ENCODE measurements around the gene SRD5A3. TPM values are rescaled to one million over a fixed set of nuclear protein-coding genes. Genes with fewer than 3 reads are reported as not detected.

SRD5A3 gene
- total RNA-seq, 1 donor from 2014 or later, result 14.3 TPM

DNA sequence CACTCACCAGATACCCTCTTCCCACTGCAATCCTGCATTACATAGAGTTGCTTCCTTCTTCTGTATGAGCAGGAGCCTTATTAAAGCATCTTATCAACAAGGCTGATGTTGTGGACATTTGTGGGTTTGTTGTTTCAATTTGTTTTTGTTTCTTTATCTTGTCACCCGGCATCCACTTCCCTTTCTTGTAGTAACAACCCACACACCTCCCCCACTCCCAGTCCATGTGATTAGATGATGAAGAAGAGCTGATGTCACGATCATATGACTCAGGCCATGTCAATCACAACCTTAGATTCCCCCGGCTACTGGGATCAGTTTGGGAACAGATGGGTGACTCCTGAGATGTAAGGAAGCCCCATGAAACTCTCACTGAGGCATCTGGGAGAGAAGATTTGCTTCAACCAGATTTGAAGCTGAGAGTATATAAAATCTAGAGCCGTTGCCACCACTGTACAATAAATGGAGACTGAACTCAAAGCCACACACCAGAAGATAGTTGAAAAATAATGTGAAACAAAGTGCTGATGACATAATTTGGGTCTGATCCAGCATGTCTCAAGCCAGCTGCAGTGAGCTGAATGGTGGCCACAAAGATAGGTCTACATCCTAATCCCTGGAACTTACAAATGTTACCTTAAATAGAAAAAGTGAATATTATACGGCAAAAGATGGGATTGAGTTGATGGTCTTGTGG, 34.1 kb upstream of the SRD5A3 start:
- no peak overlapping the region for H3K4me3 ChIP-seq (ENCODE audit: low read depth, low read length)
- no peaks in the 10 kb centered on the region for H3K27me3 ChIP-seq (ENCODE audit: control insufficient read depth, insufficient read depth, low read length)
- DNase-seq (ENCODE audit: low read depth), result no peak
- TF ChIP-seq, protein P1, sequence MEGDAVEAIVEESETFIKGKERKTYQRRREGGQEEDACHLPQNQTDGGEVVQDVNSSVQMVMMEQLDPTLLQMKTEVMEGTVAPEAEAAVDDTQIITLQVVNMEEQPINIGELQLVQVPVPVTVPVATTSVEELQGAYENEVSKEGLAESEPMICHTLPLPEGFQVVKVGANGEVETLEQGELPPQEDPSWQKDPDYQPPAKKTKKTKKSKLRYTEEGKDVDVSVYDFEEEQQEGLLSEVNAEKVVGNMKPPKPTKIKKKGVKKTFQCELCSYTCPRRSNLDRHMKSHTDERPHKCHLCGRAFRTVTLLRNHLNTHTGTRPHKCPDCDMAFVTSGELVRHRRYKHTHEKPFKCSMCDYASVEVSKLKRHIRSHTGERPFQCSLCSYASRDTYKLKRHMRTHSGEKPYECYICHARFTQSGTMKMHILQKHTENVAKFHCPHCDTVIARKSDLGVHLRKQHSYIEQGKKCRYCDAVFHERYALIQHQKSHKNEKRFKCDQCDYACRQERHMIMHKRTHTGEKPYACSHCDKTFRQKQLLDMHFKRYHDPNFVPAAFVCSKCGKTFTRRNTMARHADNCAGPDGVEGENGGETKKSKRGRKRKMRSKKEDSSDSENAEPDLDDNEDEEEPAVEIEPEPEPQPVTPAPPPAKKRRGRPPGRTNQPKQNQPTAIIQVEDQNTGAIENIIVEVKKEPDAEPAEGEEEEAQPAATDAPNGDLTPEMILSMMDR (IDR thresholded peaks at IDR 0.05; ENCODE audit: insufficient read depth, low read length, poor library complexity, severe bottlenecking), result no peak
- H3K36me3 ChIP-seq (ENCODE audit: control insufficient read depth, insufficient read depth, low read length), result no peaks in the 10 kb centered on the region

DNA sequence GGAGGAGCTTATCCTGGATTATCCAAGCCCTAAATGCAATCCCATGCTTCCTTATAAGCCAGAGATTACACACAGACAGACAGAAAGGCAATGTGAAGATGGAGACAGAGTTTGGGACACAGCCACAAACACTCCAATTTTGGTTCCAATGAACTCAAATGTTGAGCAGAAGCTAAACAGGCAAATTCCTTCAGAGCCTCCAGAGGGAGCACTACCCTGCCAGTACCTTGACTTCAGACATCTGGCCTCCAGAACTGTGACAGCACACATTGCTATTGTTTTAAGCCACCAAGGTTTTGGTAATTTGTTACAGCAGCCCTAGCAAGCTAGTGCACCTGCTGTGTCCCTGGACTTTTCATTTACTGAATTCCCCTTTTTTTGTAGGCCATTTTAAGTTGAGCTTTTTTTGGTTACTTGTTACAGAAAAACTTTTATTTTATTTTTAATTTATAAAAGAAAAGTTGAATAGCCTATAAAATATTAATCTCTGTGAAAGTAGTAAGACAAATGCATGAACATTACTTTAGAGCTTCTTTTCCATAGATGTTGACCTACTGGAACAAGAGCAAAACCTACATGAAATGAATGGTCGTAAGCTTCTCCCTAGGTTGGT, 33.4 kb upstream of the SRD5A3 start:
- DNase-seq (ENCODE audit: low read depth), result peak; percentile 9
- H3K27me3 ChIP-seq (ENCODE audit: control insufficient read depth, insufficient read depth, low read length), result no peaks in the 10 kb centered on the region
- no peak overlapping the region for H3K4me3 ChIP-seq (ENCODE audit: low read depth, low read length)
- TF ChIP-seq, protein P1 (IDR thresholded peaks at IDR 0.05; ENCODE audit: insufficient read depth, low read length, poor library complexity, severe bottlenecking), result peak; percentile 69
- no peaks in the 10 kb centered on the region for H3K36me3 ChIP-seq (ENCODE audit: control insufficient read depth, insufficient read depth, low read length)

DNA sequence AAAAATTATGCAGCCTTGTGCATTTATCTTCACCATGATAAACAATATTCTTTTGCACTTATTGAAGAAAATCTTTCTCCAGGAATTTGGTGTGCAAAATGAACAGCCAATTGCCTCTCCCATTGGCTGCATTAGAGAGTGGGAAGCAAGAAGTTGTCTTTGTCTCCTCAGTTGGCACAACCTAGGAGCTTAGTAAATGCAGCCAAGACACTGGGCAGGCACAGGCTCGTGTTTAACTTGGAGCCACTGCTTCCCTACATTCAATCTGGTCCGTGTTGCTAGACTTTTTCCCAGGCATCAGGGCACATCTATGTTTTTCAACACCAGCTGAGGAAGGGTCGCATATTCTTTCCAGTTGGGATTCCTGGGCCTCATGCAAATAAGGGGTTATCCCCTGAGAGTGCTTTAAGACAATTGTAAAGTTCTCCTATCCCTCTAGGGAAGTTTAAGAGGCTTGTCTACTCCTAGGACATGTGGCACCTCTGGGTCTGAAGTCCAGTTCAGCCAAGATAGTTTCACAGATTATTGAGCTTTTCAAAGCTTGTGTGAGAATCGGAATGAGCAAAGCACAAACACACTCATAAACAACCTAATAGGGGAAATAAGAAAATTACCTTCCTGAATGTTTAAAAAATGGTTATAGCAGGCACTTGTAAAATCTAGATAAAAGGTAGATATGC, 31.8 kb upstream of the SRD5A3 start:
- H3K36me3 ChIP-seq (ENCODE audit: control insufficient read depth, insufficient read depth, low read length), result no peaks in the 10 kb centered on the region
- no peaks in the 10 kb centered on the region for H3K27me3 ChIP-seq (ENCODE audit: control insufficient read depth, insufficient read depth, low read length)
- no peak overlapping the region for H3K4me3 ChIP-seq (ENCODE audit: low read depth, low read length)
- TF ChIP-seq, protein P1 (IDR thresholded peaks at IDR 0.05; ENCODE audit: insufficient read depth, low read length, poor library complexity, severe bottlenecking), result no peak
- DNase-seq (ENCODE audit: low read depth), result no peak

GRCh38 chr4:55318175-55319129, 27.6 kb upstream of the SRD5A3 start:
- DNase-seq (ENCODE audit: low read depth), result no peak
- TF ChIP-seq, protein P1 (IDR thresholded peaks at IDR 0.05; ENCODE audit: insufficient read depth, low read length, poor library complexity, severe bottlenecking), result no peak
- no peak overlapping the region for H3K4me3 ChIP-seq (ENCODE audit: low read depth, low read length)
- H3K27me3 ChIP-seq (ENCODE audit: control insufficient read depth, insufficient read depth, low read length), result no peaks in the 10 kb centered on the region
- H3K36me3 ChIP-seq (ENCODE audit: control insufficient read depth, insufficient read depth, low read length), result no peaks in the 10 kb centered on the region

DNA sequence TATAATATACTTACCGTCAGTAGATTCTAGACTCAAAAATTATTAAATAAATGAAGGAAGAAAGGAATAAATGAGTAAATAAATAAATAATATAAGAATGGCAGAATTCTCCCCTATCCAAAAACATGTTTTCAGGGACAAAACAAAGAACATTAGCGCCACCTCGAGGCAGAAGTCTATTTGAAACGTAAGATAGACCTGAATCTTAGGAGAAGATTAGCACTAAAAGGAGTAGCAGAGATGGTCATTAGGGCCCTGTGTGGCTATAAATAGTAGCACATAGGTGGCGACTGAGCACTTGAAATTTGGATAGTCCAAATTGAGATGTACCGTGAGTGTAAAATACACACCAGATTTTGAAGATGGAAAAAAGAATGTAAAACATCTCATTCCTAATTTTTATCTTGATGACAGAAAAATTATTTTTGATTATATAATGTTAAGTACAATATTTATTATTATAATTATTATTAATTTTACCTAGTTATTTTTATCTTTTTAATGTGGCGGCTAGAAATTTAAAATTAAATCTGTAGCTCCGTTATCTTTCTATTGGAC, 24.3 kb upstream of the SRD5A3 start:
- Histone ChIP-seq H3K27me3 (ENCODE audit: control insufficient read depth, insufficient read depth, low read length) (no peaks in the 10 kb centered on the region), H3K4me3 (ENCODE audit: low read depth, low read length) (no peak overlapping the region), H3K36me3 (ENCODE audit: control insufficient read depth, insufficient read depth, low read length) (no peaks in the 10 kb centered on the region)
- DNase-seq (ENCODE audit: low read depth), result peak; percentile 18
- TF ChIP-seq, protein P1 (IDR thresholded peaks at IDR 0.05; ENCODE audit: insufficient read depth, low read length, poor library complexity, severe bottlenecking), result peak; percentile 59

Measured in kidney epithelial cell (primary cell).